ENCODE results near the gene SPEF1.

SPEF1 gene

DNA sequence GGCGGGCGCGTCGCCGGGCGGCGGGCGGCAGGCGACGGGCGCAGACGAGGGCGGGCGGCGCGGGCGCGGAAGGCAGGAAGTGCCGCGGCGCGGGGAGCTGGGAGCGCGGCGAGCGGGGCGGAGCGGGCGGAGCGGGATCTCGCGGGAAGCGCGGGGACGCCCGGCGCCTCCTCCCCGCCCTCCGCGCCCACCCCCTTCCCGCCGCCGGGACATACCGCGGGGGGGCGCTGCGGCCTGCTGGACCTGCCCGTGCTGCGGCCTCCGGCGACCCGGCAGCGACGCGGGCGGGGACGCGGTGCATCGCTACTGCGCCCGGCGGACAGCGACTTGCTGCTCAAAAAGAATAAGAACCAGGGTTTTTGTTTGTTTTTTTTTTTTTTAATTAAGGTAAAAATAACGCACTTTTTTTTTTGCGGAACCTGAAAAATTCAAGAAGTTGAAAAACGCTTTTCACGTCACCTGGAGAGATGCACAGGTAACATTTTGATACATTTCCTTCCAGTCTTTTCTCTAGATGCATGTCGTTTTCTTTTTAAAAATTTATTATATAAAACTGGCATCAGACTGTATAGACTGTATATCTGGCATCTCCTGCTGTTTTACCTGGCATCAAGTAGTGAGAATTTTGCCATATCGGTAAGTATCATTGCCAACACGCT is 5.5 kb upstream of the SPEF1 start, which contains the start of gene CENPB:
Gene CENPB (minus strand): TSS at position 76 of the 659 bp plus-strand sequence. CDS start 257 bp downstream, outside the sequence.
- DNase-seq, result peak; percentile 93 to 94

DNA sequence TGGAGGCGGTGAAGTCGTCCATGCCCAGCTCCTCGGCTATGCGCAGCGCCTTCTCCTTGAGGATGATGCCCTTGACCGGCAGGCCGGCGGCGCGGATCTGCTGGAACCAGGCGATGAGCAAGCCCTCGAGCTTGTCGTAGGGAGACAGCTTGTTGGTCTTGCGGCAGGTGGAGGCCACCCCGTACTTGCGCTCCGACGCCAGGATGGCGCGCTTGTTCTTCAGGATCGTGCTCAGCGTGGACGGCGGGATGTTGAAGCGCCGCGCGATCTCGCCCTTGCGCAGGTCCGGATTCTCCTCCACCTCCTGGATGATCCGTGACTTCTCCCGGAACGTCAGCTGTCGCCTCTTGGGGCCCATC is 4.9 kb upstream of the SPEF1 start:
- DNase-seq, result peak in 1 of 2 donors; percentile 54

- DNase-seq, result no peak
These were observed 4.2 kb upstream of the SPEF1 start for GRCh38 chr20:3785240-3786125.

- DNase-seq, result no peak
These were observed 3.6 kb upstream of the SPEF1 start for GRCh38 chr20:3784863-3785239.

DNA sequence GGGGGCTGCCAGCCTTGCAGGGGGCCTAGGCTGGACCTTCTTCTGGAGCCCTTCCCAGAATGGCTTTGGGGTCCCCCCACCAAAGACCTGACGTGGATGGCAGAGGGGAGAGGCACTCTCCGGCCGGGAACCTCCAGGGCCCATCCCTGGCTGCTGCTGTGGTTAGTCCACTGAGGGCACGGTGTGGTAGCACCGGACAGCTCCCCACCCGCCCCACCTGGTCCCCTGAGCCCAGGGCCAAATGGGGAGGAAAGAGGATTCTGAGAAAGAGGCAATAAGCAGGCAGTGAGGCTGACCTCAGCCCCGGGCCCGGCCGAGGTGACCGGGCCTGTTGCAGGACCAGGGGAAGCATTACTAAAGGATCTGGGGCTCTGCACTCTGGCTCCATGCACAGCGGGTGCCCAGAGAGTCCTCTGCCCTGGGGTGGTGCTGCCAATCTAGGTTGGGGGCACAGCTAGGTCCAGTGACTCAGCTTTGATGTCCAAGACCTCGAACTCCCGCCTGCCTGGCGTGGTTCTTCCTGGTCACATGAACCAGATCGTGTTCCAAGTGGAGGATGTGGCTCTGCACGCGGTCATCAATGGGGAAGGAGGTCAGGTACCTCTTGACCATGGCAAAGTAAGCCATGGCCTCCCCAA is 3.1 kb upstream of the SPEF1 start:
- no peak for DNase-seq

- no peak for DNase-seq
These were observed 2.4 kb upstream of the SPEF1 start for GRCh38 chr20:3783511-3784195.

- no peak for DNase-seq
These were observed 1.8 kb upstream of the SPEF1 start for GRCh38 chr20:3783068-3783489.

- DNase-seq, result no peak
These were observed 1.3 kb upstream of the SPEF1 start for GRCh38 chr20:3782597-3782996.

DNA sequence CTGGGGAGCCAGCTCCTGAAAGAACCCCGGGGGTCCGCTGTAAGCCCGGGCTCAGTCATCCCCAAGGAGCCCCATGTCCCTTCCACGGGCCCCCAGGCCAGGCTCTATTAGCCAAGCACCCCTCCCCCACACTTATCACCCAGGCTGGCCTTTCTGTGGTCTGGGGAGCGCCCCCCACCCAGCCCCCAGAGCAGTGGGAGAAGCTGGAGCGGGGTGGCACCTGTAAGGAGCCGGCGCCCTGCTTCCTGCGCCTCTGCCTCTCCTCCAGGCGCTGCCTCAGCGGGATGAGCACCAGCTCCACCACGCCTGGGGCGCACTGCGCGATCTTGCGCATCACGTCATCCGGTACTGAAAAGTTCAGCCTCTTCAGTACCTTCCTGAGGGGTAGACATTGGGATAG is 2.3 kb downstream of the SPEF1 start:
- DNase-seq, result no peak

DNA sequence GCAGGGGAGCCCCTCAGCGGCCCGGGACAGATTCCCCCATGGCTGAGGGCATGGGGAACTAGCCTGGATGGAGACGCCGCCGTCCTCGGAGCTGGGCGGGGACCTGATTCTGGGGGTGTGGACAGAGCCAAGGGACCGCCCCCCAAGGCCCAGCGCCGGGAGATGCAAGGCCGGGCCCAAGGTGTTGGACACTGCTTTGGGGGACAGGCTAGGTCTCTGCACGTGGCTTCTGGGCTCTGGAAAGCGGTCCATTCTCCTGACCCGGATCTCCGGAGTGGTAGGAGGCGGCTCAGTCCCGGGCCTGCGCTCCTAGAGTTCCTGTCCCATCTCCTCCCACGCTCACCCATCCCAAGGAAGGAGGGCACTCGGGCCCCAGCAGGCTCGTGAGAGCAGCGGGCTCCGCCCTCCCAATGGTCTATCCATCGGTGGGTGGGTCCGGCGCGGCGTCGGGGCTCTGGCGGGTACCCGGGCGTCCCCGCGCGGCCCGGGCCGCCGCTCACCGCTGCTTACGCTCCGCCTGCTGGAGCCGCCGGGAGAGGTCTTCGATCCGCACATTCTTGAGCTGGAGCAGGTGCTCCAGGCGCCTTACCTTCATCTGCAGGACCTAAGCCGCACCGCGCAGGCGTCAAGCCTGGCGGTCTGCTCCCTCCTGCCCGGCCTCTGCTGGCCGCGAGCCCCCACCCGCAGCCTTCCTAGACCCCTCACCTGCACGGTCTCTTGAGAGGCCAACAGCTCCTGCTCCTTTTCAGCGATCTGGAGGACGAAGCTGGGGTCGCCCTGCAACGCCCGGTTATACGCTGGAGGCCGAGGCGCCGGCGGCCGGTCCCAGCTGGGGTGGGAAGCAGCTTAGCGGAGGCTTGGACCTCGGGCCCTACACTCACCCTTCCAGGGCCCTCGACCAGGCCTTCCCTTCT is 3.3 kb downstream of the SPEF1 start:
- peak; percentile 59 to 72 for DNase-seq

DNA sequence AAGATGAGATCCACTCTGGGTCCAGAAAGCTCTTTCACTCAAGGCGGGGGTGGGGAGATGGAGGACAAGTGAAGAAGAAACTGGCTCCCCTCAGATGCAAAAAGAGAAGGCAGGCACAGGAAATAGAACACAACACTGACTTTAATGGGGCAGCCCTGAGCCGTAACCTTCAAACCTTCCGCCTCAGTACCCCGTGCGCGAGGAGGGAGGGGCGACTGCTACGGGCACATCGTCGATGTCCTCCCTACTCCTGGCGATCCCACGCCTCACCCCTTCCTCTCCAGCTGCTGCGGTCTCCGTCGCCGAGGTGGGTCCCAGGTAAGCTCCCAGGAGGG is 3.9 kb downstream of the SPEF1 start:
- DNase-seq, result no peak

DNA sequence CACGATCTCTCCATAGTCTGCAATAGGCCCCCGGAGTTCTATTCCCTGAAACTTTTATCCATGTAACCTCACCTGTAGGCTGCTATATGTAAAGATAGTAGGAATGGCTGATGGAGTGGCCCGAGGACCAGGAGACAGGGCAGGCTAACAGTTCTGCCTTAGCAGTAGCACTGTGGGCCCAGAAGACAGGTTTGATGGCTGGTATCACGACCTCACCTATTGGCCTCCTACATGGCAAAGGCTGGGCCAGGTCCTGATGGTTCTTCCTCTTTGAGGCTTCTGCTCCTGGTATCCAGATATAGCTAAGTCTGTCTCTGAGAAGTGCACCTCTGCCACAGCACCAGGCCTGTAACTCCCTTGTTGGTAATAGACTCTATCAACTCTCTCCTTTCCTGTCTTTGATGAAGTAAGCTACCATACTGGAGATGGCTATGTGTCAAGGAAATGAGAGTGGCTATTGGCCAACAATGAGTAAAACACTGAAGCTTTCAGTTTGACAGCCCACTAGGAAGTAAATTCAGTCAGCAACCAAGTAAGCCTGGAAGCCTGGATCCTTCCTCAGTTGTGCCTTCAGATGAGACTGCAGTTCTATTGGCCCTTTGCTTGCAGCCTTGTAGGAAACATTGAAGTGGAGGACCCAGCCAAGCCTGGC is 5.7 kb downstream of the SPEF1 start:
- DNase-seq, result no peak

DNA sequence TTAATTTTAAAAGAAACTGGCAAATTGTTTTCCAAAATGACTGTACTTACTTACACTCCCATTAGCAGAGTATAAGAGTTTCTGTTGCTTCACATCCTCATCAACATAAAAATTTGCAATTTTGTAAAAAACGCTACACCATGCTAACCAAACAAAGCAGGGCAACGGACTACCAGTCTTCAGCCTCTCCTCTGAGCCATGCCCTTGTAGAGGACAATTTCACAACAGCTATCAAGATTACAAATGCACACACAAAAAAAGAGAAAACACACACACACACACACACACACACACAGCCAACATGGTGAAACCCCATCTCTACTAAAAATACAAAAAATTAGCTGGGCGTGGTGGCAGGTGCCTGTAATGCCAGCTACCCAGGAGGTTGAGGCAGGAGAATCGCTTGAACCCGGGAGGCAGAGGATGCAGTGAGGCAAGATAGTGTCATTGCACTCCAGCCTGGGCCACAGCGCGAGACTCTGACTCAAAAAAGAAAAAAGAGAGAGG is 9.6 kb downstream of the SPEF1 start:
- no peak for DNase-seq

GRCh38 chr20:3768342-3769130 is 12.7 kb downstream of the SPEF1 start:
- peak; percentile 82 to 83 for DNase-seq

DNA sequence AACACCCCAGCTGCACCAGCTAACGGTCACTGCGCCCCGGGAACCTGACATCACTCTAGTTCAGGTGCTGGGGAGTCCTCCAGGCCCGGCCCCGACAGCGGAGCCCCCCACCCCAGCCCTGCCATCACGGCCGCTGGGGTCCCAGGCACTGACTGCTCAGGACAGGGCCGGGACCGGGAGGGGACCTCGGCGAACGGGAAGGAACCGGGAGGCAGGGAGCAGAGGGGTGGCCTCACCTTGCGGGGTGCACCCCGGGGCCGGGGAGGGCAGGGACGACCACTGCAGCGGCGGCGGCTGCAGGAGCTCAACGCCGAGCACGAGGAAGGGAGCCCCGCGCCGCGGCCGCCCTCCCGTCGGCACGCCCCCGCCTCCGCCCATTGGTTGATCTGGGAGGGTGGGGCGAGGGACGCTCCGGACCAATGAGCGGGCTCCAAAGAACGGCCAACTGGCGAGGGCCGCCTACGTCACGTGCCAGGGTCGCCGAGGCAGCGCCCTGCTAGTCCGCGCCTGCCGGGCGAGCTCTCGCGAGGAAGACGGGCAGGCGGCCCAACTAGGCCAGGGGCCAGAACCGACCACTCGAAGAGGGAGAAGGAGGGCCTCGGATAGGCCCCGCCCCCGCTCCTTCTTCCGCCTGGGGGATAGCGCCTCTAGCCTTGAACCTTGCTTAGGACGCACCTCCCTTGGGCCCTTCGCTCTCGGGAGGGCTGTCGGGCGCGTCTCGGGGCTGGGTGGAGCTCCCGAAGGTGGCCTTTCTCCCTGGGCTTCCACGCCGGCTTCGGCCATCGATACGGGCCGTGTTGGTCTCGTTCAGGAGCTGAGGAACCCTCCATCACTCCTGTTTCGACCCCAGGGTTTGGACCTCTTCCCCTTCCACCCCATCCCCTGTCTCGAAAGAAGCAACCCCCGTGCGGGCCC is 13.6 kb downstream of the SPEF1 start, which contains the start of gene ADISSP:
Gene ADISSP (minus strand): TSS at position 327 of the 915 bp plus-strand sequence. CDS start 7,653 bp downstream, outside the sequence.
- DNase-seq, result peak; percentile 97 to 98

DNA sequence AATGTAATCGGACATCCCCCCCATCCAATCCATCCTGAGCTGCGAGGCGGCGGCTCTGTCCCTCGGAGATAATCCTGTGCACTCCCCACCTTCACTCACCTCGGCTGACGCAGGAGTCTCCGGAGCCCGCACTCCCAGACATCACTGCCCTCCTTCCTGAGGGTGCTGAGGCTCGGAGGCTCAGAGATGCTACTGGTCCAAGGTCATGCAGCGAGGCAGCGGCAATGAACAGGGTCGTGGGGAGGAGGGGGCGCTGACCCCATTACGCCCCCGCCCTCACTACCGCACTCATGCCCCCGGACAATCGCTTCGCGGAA is 14.2 kb downstream of the SPEF1 start:
- DNase-seq, result no peak

GRCh38 chr20:3766422-3767109 is 14.7 kb downstream of the SPEF1 start:
- DNase-seq, result no peak

DNA sequence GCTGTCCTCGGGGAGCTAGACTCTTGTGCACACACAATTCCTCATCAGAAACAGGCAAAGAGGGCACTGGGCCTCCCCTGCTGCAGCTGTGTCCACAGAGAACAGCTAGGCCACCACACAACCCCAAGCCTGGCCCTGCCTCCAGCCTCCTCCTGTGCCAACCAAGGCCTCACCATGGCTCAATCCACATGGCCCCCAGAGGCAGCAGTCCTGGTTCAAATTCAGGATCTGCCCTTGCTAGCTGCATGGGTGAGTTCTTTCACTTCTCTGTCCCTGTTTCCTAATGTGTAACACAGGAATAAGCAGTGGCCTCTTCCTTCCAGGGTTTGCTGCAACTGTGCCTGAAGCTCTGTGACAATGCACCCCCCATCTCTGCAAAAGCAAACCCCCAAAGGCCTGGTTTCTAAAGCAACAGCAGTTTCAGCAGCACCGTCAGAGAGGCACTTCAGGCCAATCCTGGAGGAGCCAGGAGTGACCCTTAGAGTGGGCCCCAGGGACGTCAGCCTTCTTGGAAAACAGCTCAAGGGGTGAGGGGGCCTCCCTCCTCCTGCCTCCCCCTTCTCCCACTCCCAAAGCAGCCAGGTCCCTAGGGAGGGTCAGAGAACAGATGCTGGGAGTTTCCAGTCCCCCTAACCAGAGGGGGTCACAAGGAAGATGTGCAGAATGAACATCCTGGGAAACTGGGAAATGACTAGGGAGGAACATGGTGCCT is 15.9 kb downstream of the SPEF1 start:
- no peak for DNase-seq

Measured in stimulated activated CD4-positive, alpha-beta T cell treated with anti-CD3 and anti-CD28 coated beads, Interleukin-2, amount 100 ng/mL, for 24 hours (primary cell).